ENCODE data around the gene GPC3.

DNA sequence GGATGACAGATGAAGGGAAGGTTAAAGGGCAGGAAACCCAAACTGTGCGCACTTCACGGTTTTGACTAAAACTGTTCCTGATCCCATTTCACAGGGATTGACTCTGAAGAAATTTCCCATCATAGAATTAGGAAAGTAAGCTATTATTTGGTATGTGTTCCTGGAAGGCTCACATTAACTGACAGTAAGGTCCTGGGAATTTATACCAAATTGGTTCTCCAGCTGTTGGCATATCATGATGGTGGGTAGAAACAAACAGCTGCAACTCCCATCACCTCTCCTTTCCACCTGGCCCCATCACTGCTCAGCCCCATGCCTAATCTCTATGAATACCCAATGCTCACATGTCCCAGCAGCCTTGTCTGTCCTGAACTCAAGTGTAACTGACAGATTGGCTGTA is 121.2 kb downstream of the GPC3 start:
- TF ChIP-seq CTCF (IDR thresholded peaks at IDR 0.05) (no peak), EP300 (IDR thresholded peaks at IDR 0.05) (no peak), POLR2A (IDR thresholded peaks at IDR 0.05) (no peak), POLR2AphosphoS5 (IDR thresholded peaks at IDR 0.05) (no peak)

Measured in suprapubic skin (tissue), 4 donors.